Anterior cingulate cortex (tissue), 58 donors: ENCODE data around the gene UBE3D.
A peak's percentile ranks its signal among the peaks of the same experiment; 100 is the strongest.
"Not testable (repeated sequence)": the region's sequence is repeated elsewhere in the genome, so short reads cannot be mapped to it uniquely, and the experiment has no call there.

Experiments used
- DNase-seq, 58 donors: peaks; one replicate each; lab custom pipeline; 2025; lab: John Stamatoyannopoulos, UW

The UBE3D gene

GRCh38 chr6:83057705-83058321 lies 7.8 kb downstream of the UBE3D start:
- DNase-seq, result peak in 37 of 58 donors; percentile 3 to 72 (median 17)

DNA sequence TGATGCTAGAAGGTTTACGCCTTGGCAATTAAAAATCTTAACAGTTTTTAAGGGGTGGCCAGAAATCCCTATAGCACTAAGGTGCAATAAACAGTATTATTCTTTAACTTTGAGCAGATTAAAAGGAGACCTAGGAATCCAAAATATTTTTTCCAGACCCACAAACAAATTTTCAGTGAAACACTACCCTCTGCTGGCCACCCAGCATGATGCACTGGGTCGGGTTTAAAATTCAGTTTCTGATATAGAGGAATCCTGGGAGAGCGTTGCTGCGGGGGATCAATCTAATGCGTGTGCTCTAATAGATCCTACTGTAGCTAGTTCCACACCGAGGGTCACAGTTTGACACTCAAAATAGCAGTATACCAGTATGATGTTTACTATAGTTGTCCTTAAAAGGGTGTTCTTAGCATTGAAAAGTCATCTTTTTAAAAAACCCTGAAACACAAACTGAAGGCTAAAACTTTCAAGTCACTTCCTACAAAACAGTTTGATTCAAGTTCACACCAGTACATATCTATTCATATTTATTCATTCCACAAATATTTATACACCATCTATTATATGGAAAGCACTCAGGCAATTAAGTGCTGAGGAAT lies 10.2 kb downstream of the UBE3D start:
- peak in 44 of 58 donors; percentile 1 to 67 (median 16) for DNase-seq

- no peak for DNase-seq
These were observed 12.0 kb downstream of the UBE3D start for GRCh38 chr6:83053678-83054077.

GRCh38 chr6:83051377-83052172 lies 14.1 kb downstream of the UBE3D start:
- no peak for DNase-seq

DNA sequence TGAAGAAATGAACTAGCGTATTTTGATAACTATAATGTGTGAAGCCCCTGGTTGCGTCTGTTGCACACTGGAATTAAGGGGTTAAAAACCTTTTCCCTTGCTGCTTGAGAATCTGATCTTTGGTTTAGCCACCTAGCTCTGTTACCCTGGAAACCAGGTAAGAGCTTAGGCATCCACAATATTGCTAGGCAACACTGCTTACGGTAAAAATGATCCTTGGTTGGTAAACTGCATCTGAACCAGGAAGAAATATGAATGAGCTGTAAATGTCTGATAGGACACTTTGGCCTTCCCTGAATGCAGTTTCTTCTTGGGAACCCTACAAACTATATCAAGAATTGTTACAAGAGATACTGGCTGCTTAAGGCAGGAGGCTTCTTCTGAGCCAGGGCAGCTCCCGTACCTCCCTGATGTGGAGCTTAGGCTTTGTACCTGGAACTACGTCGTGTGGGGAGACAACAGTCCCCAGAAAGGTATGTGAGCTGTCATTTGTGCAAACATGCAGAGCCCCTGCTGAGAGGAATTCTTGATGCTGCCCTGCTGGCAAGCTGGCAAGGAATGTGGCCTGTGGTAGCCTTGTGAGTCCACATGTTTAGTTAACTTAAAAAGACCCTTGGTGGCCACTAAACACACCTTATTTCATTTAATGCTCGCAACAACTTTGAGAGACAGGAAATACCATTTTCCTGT lies 18.4 kb downstream of the UBE3D start:
- no peak for DNase-seq

- no peak for DNase-seq
These were observed 21.4 kb downstream of the UBE3D start for GRCh38 chr6:83044091-83044768.

DNA sequence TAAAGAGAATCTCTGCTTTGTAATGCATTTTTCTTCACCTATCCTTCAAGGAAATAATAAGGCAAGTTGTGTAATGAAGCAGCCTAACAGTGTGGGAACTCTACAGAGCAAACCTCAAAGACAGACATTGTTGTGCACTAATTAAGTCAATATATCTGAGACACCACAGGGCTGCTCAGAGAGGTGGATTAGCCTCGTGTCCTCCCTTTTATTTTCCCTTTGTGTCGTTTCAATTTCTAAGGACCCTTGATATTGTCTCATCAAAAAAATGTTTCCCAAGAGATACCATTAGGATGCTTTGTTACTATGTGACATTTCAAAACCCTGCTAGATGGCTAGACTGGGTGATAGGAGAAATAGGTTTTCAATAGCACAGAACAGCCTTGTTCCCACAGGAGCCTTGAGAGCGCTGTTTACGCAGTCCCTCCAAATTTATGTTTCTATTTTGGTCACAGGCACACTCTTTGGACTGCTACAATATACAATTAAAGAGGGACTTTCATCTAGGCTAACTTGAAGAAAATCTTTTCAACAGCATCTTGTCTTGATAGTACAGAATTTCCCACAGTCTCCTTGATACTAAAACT lies 23.1 kb downstream of the UBE3D start:
- no peak for DNase-seq

DNA sequence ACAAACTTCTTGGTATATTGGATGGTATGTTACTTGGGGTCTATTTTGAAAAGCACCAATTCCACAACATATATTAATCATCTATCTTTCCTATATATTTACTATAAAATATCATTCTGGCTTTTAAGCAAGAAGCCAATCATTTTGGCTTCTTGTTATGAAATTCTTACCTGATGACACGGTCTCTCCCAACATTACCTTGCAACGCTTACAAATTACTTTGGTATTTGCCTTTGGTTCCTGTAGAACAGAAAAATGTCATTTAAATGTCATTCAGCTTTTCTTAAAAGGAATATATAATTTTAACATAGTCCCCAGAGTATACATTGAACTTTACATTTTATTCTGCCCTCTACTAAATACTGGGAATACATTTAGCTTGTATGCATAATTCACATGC lies 27.4 kb downstream of the UBE3D start:
- no peak for DNase-seq

GRCh38 chr6:83031689-83032088 lies 34.0 kb downstream of the UBE3D start:
- DNase-seq, result no peak

DNA sequence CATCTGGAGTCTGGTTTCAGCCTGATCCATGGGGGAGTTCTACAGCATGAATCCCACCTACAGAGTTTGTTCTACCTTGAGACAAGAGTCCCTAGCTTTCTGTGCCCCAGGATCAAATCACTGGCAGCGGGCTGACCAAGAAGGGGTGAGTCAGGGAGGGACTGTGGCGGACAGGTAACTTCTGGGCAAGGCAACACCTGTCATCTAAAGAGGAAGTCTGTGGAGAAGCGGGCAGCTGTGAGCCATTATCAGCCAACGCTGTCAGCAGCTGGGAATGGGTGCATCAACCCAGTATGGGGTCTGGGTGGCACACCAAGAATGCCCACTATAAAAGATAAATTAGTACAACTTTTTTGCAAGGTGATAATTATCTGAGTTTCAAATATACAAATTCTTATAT lies 45.9 kb downstream of the UBE3D start:
- DNase-seq, result no peak

- not testable (repeated sequence) for DNase-seq
These were observed 54.5 kb downstream of the UBE3D start for GRCh38 chr6:83011131-83011530.

GRCh38 chr6:83008626-83009025 lies 57.0 kb downstream of the UBE3D start:
- no peak for DNase-seq

DNA sequence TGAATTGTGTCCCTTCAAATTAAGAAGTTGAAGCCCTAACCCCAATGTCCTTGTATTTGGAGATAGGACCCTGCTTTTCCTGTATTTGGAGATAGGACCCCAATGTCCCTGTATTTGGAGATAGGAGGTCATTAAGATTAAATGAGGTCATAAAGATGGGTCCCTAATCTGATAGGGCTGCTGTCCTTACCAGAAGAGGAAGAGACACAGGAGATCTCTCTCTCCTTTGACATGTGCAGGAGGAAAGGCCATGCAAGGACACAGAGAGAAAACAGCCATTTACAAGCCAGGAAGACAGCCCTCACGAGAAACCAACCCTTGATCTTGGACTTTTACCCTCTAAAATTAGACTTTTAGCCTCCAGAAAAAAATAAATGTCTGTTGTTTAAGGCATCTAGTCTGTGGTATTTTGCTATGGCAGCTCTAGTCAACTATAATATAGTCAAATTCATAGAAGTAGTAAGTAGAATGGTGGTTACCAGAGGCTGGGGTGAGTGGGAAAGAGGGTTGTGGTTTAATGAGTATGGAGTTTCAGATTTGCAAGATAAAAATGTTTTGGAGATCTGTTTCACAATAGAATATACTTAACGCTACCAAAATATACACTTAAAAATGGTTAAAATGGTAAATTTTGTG lies 59.3 kb downstream of the UBE3D start:
- DNase-seq, result no peak

DNA sequence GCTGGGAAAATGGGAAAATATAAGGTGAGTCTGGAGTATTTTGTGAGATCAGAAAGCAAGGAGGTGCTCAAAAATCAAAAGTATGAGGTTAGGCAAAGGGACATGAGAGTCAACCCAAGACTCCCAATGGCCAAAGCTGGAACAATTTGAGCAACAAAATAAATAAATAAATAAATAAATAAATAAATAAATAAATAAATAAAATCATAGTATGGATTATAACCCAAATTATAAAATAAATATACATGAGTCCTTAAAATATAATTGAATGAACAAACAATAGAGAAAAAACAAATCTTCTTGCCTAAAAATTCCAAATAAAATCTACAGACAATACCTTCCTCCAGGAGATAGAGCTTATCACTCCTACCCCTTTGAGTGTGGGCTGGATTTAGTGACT lies 69.5 kb downstream of the UBE3D start:
- DNase-seq, result no peak

- no peak for DNase-seq
These were observed 70.6 kb downstream of the UBE3D start for GRCh38 chr6:82995066-82995465.

GRCh38 chr6:82989736-82990290 lies 75.8 kb downstream of the UBE3D start:
- no peak for DNase-seq

DNA sequence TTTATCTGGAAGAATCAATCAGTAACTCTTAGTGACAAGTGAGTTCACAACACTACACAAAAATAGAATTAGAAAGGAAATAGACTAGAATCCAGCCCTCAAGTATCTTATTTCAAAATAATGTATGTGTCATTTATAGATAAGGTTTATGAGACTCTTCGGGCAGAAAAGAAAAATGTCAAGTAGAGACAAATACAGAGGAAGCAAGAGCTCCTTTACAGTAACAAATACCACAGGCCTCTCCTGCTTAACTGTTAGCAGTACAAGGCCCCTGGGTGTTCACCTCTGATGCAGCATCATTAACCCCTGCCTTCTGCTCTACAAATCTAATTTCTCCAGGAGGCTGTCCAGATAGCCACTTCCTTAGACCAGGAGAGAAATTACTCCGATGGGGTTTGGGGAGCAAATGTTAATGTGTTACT lies 76.7 kb downstream of the UBE3D start:
- DNase-seq, result no peak

- DNase-seq, result no peak
These were observed 77.7 kb downstream of the UBE3D start for GRCh38 chr6:82987951-82988350.

- DNase-seq, result no peak
These were observed 78.2 kb downstream of the UBE3D start for GRCh38 chr6:82987416-82987815.
